ENCODE results near the gene JAG2.

DNA sequence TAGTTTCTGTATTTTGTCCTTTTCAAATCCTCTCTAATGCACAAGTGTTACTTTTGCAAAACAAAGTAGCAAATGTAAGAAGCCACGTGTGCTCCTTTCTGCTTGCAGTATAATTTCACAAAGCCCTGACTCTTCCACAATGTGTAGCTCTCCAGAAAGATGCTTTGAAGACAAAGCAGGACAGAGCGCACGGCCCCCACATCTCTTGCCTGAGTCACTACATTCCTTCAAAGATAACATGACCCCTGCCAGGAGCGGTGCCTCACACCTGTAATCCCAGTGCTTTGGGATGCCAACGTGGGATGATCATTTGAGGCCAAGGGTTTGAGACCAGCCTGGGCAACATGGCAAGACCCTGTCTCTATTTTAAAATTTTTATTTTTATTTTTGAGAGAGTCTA is 40.5 kb downstream of the JAG2 start:
- TF ChIP-seq, protein P1, sequence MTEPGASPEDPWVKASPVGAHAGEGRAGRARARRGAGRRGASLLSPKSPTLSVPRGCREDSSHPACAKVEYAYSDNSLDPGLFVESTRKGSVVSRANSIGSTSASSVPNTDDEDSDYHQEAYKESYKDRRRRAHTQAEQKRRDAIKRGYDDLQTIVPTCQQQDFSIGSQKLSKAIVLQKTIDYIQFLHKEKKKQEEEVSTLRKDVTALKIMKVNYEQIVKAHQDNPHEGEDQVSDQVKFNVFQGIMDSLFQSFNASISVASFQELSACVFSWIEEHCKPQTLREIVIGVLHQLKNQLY (CRISPR knock-in tag; IDR thresholded peaks at IDR 0.05), result no peak
- TF ChIP-seq CTCF (IDR thresholded peaks at IDR 0.05) (no peak), JUN (CRISPR knock-in tag; IDR thresholded peaks at IDR 0.05) (no peak), EMX1 (CRISPR knock-in tag; IDR thresholded peaks at IDR 0.05) (no peak), MXD4 (CRISPR knock-in tag; IDR thresholded peaks at IDR 0.05; ENCODE audit: borderline replicate concordance) (no peak), TEAD4 (CRISPR knock-in tag; IDR thresholded peaks at IDR 0.05) (no peak), USF1 (CRISPR knock-in tag; IDR thresholded peaks at IDR 0.05) (no peak), FOXJ3 (CRISPR knock-in tag; IDR thresholded peaks at IDR 0.05; ENCODE audit: borderline replicate concordance) (no peak), ZNF138 (CRISPR knock-in tag; conservative IDR thresholded peaks at IDR 0.05) (no peak), ATF6 (CRISPR knock-in tag; IDR thresholded peaks at IDR 0.05) (no peak), GABPB1 (CRISPR knock-in tag; IDR thresholded peaks at IDR 0.05) (no peak), ARID4B (CRISPR knock-in tag; IDR thresholded peaks at IDR 0.05; ENCODE audit: borderline replicate concordance) (no peak)
- TF ChIP-seq, protein P2, sequence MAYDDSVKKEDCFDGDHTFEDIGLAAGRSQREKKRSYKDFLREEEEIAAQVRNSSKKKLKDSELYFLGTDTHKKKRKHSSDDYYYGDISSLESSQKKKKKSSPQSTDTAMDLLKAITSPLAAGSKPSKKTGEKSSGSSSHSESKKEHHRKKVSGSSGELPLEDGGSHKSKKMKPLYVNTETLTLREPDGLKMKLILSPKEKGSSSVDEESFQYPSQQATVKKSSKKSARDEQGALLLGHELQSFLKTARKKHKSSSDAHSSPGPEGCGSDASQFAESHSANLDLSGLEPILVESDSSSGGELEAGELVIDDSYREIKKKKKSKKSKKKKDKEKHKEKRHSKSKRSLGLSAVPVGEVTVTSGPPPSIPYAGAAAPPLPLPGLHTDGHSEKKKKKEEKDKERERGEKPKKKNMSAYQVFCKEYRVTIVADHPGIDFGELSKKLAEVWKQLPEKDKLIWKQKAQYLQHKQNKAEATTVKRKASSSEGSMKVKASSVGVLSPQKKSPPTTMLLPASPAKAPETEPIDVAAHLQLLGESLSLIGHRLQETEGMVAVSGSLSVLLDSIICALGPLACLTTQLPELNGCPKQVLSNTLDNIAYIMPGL (CRISPR knock-in tag; IDR thresholded peaks at IDR 0.05), result no peak

All from WTC11 (cell line).